GM12891 (cell line): ENCODE results near the gene ETV3.

ENCODE experiments used
- PAX5 ChIP-seq: IDR thresholded peaks from 2 replicates; pipeline ENCODE4 v1.6.1; 2011; ENCODE audit warnings: low read length, moderate library complexity, mild to moderate bottlenecking; ENCODE audit not compliant: insufficient read depth, severe bottlenecking
- POLR2A ChIP-seq: IDR thresholded peaks from 2 replicates; pipeline ENCODE4 v1.6.1; 2011; ENCODE audit warnings: low read depth, low read length, control low read depth
- POLR2AphosphoS5 ChIP-seq: IDR thresholded peaks from 2 replicates; pipeline ENCODE4 v1.6.1; 2011; ENCODE audit warnings: low read depth, low read length, control low read depth
- POU2F2 ChIP-seq: IDR thresholded peaks from 2 replicates; pipeline ENCODE4 v1.6.1; 2011; ENCODE audit warnings: low read depth, mild to moderate bottlenecking, control low read depth, low read length, moderate library complexity
- SPI1 ChIP-seq: IDR thresholded peaks from 2 replicates; pipeline ENCODE4 v1.6.1; 2011; ENCODE audit warnings: low read depth, low read length, control low read depth
- TAF1 ChIP-seq: IDR thresholded peaks from 2 replicates; pipeline ENCODE4 v1.6.1; 2011; ENCODE audit warnings: low read depth, low read length, control low read depth

DNA sequence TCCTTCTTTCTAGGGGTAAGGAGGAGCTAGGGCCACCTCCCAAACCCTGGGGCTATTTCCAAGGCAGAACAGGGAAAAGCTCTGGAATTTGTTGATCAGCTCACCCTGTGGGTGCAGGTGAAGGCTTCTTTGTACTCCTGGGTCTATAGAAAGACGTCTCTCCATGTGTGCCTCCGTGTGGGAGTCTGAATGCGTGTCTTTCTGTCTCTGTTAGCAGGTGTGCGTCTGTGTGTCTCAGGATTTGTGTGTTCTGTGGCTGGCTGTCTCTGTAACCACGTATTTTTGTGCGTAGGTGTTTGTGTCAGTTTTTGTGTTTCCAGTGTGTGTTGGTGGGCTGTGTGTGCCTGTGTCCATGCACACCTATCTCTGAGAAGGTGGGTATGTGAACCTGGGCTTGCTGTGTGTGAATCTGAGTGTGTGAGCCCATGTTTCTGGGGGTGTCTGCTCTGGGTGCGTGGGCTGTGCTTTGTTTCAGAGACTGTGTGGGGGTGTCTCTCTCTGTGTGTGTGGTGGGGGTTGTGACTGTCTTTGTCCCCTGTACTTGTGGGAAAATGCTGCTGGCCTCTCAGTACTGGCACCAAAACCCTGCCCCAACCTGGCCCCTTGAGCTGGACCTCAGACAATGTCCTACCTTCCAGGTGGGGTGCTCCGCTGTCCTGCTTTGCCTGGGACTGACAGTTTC is 25.9 kb downstream of the ETV3 start:
- TF ChIP-seq POLR2A (no peak), POLR2AphosphoS5 (no peak), TAF1 (no peak), SPI1 (no peak), PAX5 (no peak), POU2F2 (no peak)
